Transverse colon (tissue), 4 donors: ENCODE measurements around the gene CD151. TPM values are rescaled to one million over a fixed set of nuclear protein-coding genes. Genes with fewer than 3 reads are reported as not detected.

Source experiments
- DNase-seq: peaks from one replicate; pipeline ENCODE4 v3.0.0-alpha.2; 2019
- H3K27ac ChIP-seq, 4 donors: fragments of 200-600 bp; sonication (generic); 2 replicates each; pipeline ENCODE4 v1.5.1; 2016 to 2018; ENCODE audit warnings: inconsistent platforms in 4 of 4
- H3K27me3 ChIP-seq: fragments of 200-600 bp; sonication (generic); 2 replicates; pipeline ENCODE4 v1.5.1; 2017; ENCODE audit warnings: inconsistent platforms
- H3K36me3 ChIP-seq, 4 donors: fragments of 200-600 bp; sonication (generic); 2 replicates each; pipeline ENCODE4 v1.5.1; 2017 to 2019; ENCODE audit warnings: inconsistent platforms in 4 of 4
- H3K4me1 ChIP-seq, 4 donors: fragments of 200-600 bp; sonication (generic); 2 replicates each; pipeline ENCODE4 v1.5.1; 2017 to 2020; ENCODE audit warnings: inconsistent platforms in 4 of 4
- H3K4me3 ChIP-seq, 4 donors: fragments of 200-600 bp; sonication (generic); 1 replicate in 1 of 4; 2 replicates in 3 of 4; pipeline versions ENCODE4 v1.5.1 to v1.6.1; 2017 to 2019; ENCODE audit warnings: inconsistent platforms in 4 of 4
- H3K9me3 ChIP-seq, 2 donors: fragments of 200-600 bp; sonication (generic); 2 replicates each; pipeline ENCODE4 v1.5.1; 2017 to 2019; ENCODE audit warnings: inconsistent platforms in 2 of 2
- EP300 ChIP-seq: sonication (generic); formaldehyde crosslinking; IDR thresholded peaks from one replicate; pipeline ENCODE4 v1.6.1; 2017; ENCODE audit warnings: antibody characterized with exemption, low read depth
- POLR2A ChIP-seq: fragments of 450-650 bp; IDR thresholded peaks from one replicate; pipeline ENCODE4 v1.6.1; 2016; ENCODE audit warnings: antibody characterized with exemption, mild to moderate bottlenecking, moderate library complexity
- POLR2AphosphoS5 ChIP-seq, 3 donors: sonication (generic); formaldehyde crosslinking; IDR thresholded peaks; one replicate each; pipeline ENCODE4 v1.6.1; 2016; ENCODE audit warnings: antibody characterized with exemption in 3 of 3
- WGBS, 2 donors: methylation state at CpG; one replicate each; pipeline ENCODE4 v1.1.5; 2018; ENCODE audit warnings: low coverage in 1 of 2; 5-methylcytosine and 5-hydroxymethylcytosine counted together
- in situ Hi-C, 4 donors: fragments of 200-750 bp; cut with MboI; loops; one replicate each; pipeline versions ENCODE4 v1.15.0 to v1.15.1; 2017; ENCODE audit warnings: low sequenced_read_pairs in 3 of 4, low pct_ligation_motif_present in 1 of 4, low pct_unique_long_range_greater_than_20kb in 1 of 4
- intact Hi-C: fragments of 100-400 bp; cut with DNase I; formaldehyde crosslinking; loops from one replicate; pipeline ENCODE4 v1.15.1; 2023; ENCODE audit warnings: low total_unique reads
- total RNA-seq, 4 donors: library from RNA; depleted of rRNA; stranded (reverse); fragments of >200 nt; gene quantifications; one replicate each; pipeline ENCODE4 v1.1.0, GENCODE V29; 2016
- TF ChIP-seq, protein P1 (sequence below), 5 experiments: fragments of 200-600 bp in 3 of 5; fragments of 450-650 bp in 2 of 5; sonication (generic) in 3 of 5; IDR thresholded peaks; 1 replicate in 2 of 5; 2 replicates in 3 of 5; pipeline ENCODE4 v1.5.1; 2016 to 2017; ENCODE audit warnings: antibody characterized with exemption in 5 of 5, inconsistent platforms in 3 of 5, mild to moderate bottlenecking in 2 of 5, moderate library complexity in 1 of 5

CD151 gene
- total RNA-seq, 4 donors from 2014 or later, result 252 to 650 (median 429) TPM

DNA sequence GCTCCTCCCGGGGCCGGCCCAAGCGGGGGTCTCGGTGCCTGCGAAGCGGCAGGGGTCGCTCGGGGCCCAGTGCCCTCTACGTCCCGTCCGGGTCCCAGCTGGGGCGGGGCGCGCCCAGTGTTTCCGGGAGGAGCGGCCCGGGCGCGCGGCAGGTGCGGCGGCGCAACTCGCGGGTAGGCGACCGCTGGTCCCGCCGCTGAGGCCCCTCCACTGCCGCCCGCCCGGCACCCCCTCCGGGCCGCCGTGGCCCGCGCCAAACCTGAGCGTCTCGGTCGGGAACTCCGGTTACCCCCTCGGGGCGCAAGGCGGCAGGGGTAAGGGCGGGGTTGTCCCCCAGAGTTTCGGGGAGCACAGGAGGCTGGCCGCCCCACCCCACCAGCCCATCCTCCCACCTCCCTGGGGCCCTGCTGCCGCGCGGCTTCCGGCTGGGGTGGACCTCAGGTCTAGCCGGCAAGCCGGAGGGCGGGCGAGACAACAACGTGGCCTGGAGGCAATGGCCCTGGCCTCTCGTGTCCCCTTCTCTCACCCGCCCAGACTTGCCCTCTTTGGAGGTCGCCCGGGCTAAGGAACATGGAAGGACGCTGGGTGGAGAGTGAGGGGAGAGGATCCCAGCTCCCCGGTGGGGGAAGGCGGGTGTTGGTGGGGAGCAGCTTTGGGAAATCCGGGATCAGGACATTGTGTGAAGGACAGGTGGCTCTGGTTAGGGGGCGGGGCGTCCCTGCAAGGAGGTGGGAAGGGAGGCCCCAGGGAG is 5.4 kb upstream of the CD151 start:
- peak; percentile 74 for DNase-seq

DNA sequence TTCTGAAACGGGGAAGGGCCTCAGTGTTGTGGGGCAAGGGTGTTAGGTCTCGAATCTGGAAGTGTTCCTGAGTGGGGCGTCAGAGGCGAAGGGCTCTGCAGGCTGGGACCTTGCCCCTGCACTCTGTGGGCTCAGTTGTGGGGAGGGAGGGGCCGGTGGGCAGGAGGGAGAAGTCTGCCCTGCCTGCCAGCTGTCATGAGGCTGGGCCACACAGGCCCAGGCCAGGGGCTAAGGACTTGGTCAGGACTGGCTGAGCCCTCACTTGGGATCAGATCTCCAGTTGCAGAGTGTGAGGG is 4.9 kb upstream of the CD151 start, which contains the start of gene CRACR2B:
Gene CRACR2B, plus strand, starts transcription at position 23 of the 296 bp plus-strand sequence. CDS start 689 bp downstream, outside the sequence.
- Histone ChIP-seq H3K9me3 (no peaks in the 10 kb centered on the region), H3K4me1 (peaks cover 33 to 92% (median 82%) of the 10 kb centered on the region in 4 donors), H3K4me3 (peak within 1 kb of the TSS; percentile 29 to 64 (median 46)), H3K27me3 (peaks cover 70% of the 10 kb centered on the region), H3K36me3 (peaks cover 0 to 14% (median 0%) of the 10 kb centered on the region in 4 donors), H3K27ac (peak within 1 kb of the TSS; percentile 91 to 95 (median 94))
- in situ Hi-C loops (no loop called here), intact Hi-C loops (no loop called here)
- peak; percentile 85 for DNase-seq
- TF ChIP-seq POLR2A (no peak), POLR2AphosphoS5 (IDR thresholded peaks at IDR 0.05) (peak in 2 of 3 donors; percentile 38 to 46)
- TF ChIP-seq, protein P1, sequence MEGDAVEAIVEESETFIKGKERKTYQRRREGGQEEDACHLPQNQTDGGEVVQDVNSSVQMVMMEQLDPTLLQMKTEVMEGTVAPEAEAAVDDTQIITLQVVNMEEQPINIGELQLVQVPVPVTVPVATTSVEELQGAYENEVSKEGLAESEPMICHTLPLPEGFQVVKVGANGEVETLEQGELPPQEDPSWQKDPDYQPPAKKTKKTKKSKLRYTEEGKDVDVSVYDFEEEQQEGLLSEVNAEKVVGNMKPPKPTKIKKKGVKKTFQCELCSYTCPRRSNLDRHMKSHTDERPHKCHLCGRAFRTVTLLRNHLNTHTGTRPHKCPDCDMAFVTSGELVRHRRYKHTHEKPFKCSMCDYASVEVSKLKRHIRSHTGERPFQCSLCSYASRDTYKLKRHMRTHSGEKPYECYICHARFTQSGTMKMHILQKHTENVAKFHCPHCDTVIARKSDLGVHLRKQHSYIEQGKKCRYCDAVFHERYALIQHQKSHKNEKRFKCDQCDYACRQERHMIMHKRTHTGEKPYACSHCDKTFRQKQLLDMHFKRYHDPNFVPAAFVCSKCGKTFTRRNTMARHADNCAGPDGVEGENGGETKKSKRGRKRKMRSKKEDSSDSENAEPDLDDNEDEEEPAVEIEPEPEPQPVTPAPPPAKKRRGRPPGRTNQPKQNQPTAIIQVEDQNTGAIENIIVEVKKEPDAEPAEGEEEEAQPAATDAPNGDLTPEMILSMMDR (IDR thresholded peaks at IDR 0.05), result no peak
- WGBS, 2 donors, result 17 to 21% methylated on average over 1 to 5 of the region's 5 CpGs

More for the DNA sequence above, 5.4 kb upstream of the CD151 start:
- Histone ChIP-seq H3K9me3 (no peaks in the 10 kb centered on the region), H3K4me3 (peak overlapping the region; percentile 29 to 64 (median 46)), H3K4me1 (peaks cover 31 to 89% (median 79%) of the 10 kb centered on the region in 4 donors), H3K36me3 (peaks cover 0 to 14% (median 0%) of the 10 kb centered on the region in 4 donors), H3K27me3 (peaks cover 70% of the 10 kb centered on the region), H3K27ac (peak overlapping the region; percentile 91 to 95 (median 94))
- WGBS, 2 donors, result 12% methylated on average over 19 of the region's 66 CpGs; no CpG with 5 or more reads in 1 of the 2 donors
- TF ChIP-seq, protein P1 (IDR thresholded peaks at IDR 0.05), result peak in 1 of 5 experiments; percentile 8
- TF ChIP-seq POLR2AphosphoS5 (IDR thresholded peaks at IDR 0.05) (peak in 2 of 3 donors; percentile 4 to 41), EP300 (no peak), POLR2A (peak; percentile 72)
- in situ Hi-C loops (no loop called here), intact Hi-C loops (no loop called here)

- peaks cover 70% of the 10 kb centered on the region for H3K27me3 ChIP-seq
These were observed 4.1 kb upstream of the CD151 start for GRCh38 chr11:828506-829175.

More at GRCh38 chr11:828506-829175, 4.1 kb upstream of the CD151 start:
- 82% methylated on average over 21 of the region's 21 CpGs; no CpG with 5 or more reads in 1 of the 2 donors for WGBS, 2 donors
- Histone ChIP-seq H3K27ac (peak overlapping the region; percentile 91 to 95 (median 94)), H3K36me3 (peaks cover 0 to 14% (median 0%) of the 10 kb centered on the region in 4 donors), H3K4me3 (peak overlapping the region in 1 of 4 donors; percentile 33), H3K4me1 (peaks cover 36 to 89% (median 80%) of the 10 kb centered on the region in 4 donors), H3K9me3 (no peaks in the 10 kb centered on the region)
- TF ChIP-seq EP300 (no peak), POLR2AphosphoS5 (IDR thresholded peaks at IDR 0.05) (no peak), POLR2A (no peak)
- TF ChIP-seq, protein P1 (IDR thresholded peaks at IDR 0.05), result no peak
- intact Hi-C loops, result no loop called here
- no peak for DNase-seq
- in situ Hi-C loops, result no loop called here
